ENCODE data around the gene SLC45A2. TPM values are rescaled to one million over a fixed set of nuclear protein-coding genes. Genes with fewer than 3 reads are reported as not detected.

SLC45A2 gene
- total RNA-seq, 1 experiment from 2014 or later = 0.28 TPM

DNA sequence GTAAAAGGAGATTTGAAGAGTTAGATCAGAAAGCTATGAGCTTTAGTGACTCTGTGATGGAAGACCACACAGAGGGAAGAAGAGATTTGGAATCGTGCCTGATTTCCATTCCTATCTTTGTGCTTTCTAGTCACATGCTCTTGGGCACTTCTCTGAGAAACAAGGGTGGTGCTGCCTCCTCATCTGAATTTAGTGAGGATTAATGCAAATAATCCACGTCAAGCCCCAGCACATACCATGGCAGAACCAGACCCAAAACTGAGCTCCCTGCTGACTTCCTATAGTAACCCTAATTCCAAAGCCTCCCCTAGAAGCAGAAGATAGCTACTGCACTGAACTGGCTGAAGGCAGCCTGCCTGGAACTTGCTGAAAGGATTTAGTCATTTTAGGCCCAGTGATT, 17.7 kb downstream of the SLC45A2 start:
- Histone ChIP-seq H3K36me3 (ENCODE audit: insufficient read depth, low read length, poor library complexity, severe bottlenecking) (no peaks in the 10 kb centered on the region), H3K9me3 (ENCODE audit: low read depth, low read length, poor library complexity, severe bottlenecking) (no peaks in the 10 kb centered on the region), H3K27ac (ENCODE audit: low read depth, low read length, poor library complexity, severe bottlenecking) (no peak overlapping the region), H3K4me1 (ENCODE audit: insufficient read depth, low read length, poor library complexity, severe bottlenecking) (no peaks in the 10 kb centered on the region), H3K27me3 (replicated peaks; ENCODE audit: insufficient read depth, low read depth, low read length, poor library complexity) (no peaks in the 10 kb centered on the region), H3K4me3 (ENCODE audit: low read depth, low read length, poor library complexity, severe bottlenecking) (no peak overlapping the region)
- CTCF ChIA-PET = interaction anchor here (0.7 kb wide), 1 partner anchor 614 kb away, joined by 10 read pairs; no protein-coding TSS in a partner anchor
- no peak for DNase-seq (ENCODE audit: low spot score)
- intact Hi-C loops (cut with micrococcal nuclease; ENCODE audit: unreplicated experiment) = loop anchor here (2.0 kb wide), 1 partner anchor 496 kb away; no protein-coding TSS in a partner anchor
- POLR2A ChIA-PET (ENCODE audit: low non-redundant PET) = no interaction called here
- TF ChIP-seq, protein P1, sequence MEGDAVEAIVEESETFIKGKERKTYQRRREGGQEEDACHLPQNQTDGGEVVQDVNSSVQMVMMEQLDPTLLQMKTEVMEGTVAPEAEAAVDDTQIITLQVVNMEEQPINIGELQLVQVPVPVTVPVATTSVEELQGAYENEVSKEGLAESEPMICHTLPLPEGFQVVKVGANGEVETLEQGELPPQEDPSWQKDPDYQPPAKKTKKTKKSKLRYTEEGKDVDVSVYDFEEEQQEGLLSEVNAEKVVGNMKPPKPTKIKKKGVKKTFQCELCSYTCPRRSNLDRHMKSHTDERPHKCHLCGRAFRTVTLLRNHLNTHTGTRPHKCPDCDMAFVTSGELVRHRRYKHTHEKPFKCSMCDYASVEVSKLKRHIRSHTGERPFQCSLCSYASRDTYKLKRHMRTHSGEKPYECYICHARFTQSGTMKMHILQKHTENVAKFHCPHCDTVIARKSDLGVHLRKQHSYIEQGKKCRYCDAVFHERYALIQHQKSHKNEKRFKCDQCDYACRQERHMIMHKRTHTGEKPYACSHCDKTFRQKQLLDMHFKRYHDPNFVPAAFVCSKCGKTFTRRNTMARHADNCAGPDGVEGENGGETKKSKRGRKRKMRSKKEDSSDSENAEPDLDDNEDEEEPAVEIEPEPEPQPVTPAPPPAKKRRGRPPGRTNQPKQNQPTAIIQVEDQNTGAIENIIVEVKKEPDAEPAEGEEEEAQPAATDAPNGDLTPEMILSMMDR (conservative IDR thresholded peaks at IDR 0.05; ENCODE audit: low read depth, low read length) = no peak
- TF ChIP-seq EZH2 (IDR thresholded peaks at IDR 0.05; ENCODE audit: borderline replicate concordance, low read depth, low read length, poor library complexity, severe bottlenecking) = no peak
- no TSS peak for BruUV-seq (replicated peaks)

DNA sequence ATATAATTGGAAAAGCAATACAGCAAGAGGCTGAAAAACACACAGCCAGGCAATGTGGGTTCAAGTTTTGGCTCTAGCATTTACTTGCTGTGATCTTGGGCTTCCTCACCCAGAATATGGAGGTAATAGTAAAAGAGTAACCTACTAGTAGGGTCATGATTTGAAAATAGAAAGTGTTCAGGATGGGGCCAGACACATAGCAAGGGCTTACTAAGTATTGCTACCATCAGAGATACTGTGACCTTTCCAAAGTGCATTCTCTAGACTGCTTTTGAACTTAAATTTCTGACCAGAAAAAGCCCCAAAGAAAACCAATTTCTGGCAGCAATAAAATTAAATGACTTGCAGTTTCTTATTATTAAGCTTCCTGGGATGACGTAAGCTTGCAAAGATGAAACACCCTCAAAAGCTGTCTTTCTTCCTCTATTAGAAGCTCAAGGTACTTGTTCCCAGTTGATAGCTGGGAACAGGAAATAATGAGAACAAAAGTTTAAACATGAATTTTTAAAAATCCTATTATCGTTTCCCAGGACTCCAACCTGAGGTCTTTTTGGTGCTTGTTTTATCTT, 20.3 kb downstream of the SLC45A2 start:
- intact Hi-C loops (cut with micrococcal nuclease; ENCODE audit: unreplicated experiment) = no loop called here
- DNase-seq (ENCODE audit: low spot score) = no peak
- no peak for TF ChIP-seq EZH2 (IDR thresholded peaks at IDR 0.05; ENCODE audit: borderline replicate concordance, low read depth, low read length, poor library complexity, severe bottlenecking)
- TF ChIP-seq, protein P1 (conservative IDR thresholded peaks at IDR 0.05; ENCODE audit: low read depth, low read length) = no peak
- Histone ChIP-seq H3K27me3 (replicated peaks; ENCODE audit: insufficient read depth, low read depth, low read length, poor library complexity) (no peaks in the 10 kb centered on the region), H3K27ac (ENCODE audit: low read depth, low read length, poor library complexity, severe bottlenecking) (no peak overlapping the region), H3K4me3 (ENCODE audit: low read depth, low read length, poor library complexity, severe bottlenecking) (no peak overlapping the region), H3K4me1 (ENCODE audit: insufficient read depth, low read length, poor library complexity, severe bottlenecking) (no peaks in the 10 kb centered on the region), H3K9me3 (ENCODE audit: low read depth, low read length, poor library complexity, severe bottlenecking) (no peaks in the 10 kb centered on the region), H3K36me3 (ENCODE audit: insufficient read depth, low read length, poor library complexity, severe bottlenecking) (no peaks in the 10 kb centered on the region)
- BruUV-seq (replicated peaks) = no TSS peak
- POLR2A ChIA-PET (ENCODE audit: low non-redundant PET) = no interaction called here
- CTCF ChIA-PET = no interaction called here

DNA sequence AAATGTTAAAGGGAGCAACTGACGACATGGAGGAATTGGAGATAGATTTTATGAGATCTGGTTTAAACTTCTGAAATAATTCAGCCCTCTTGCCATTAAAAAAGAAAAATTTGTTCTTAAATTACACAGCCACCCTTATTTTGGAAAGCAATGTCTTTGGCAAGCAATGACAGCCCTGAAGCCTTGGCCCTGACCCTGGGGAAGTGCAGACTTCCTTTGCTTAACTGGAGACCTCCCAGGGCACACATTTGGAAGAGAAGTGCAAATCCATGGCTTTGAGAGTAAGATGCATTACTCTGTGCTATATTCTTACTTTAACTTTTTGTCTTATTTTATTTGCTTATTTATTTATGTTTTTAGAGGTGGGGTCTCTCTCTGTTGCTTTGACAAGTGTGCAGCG, 26.3 kb downstream of the SLC45A2 start:
- TF ChIP-seq EZH2 (IDR thresholded peaks at IDR 0.05; ENCODE audit: borderline replicate concordance, low read depth, low read length, poor library complexity, severe bottlenecking) = no peak
- TF ChIP-seq, protein P1 (conservative IDR thresholded peaks at IDR 0.05; ENCODE audit: low read depth, low read length) = no peak
- no peak for DNase-seq (ENCODE audit: low spot score)
- no peaks in the 10 kb centered on the region for H3K36me3 ChIP-seq (ENCODE audit: insufficient read depth, low read length, poor library complexity, severe bottlenecking)
- H3K9me3 ChIP-seq (ENCODE audit: low read depth, low read length, poor library complexity, severe bottlenecking) = no peaks in the 10 kb centered on the region
- intact Hi-C loops (cut with micrococcal nuclease; ENCODE audit: unreplicated experiment) = no loop called here
- no peaks in the 10 kb centered on the region for H3K27me3 ChIP-seq (replicated peaks; ENCODE audit: insufficient read depth, low read depth, low read length, poor library complexity)
- no peaks in the 10 kb centered on the region for H3K4me1 ChIP-seq (ENCODE audit: insufficient read depth, low read length, poor library complexity, severe bottlenecking)
- no peak overlapping the region for H3K4me3 ChIP-seq (ENCODE audit: low read depth, low read length, poor library complexity, severe bottlenecking)
- BruUV-seq (replicated peaks) = no TSS peak
- POLR2A ChIA-PET (ENCODE audit: low non-redundant PET) = no interaction called here
- no peak overlapping the region for H3K27ac ChIP-seq (ENCODE audit: low read depth, low read length, poor library complexity, severe bottlenecking)
- CTCF ChIA-PET = no interaction called here

Data from A673 (cell line).